ENCODE results near the gene TGM2.

DNA sequence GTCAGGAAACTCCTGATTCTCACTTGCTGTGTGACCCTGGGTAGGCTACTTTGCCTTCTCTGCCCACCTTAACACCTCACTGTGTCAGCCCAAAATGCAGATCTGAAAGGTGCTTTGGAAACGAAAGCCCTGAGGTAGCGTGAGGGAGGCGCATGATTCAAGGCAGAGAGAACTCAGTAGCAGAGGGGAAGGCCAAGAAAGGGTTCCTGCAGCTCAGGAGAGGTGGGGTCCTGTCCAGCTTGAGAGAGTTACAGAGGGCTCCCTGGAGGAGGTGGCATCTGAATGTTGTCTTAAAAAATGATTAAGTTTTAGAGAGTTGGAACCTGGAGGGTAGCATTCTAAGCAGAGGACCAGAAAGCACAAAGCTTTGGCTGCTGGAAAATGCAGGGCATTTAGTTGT is 13.6 kb downstream of the TGM2 start:
- TF ChIP-seq EP300 (IDR thresholded peaks at IDR 0.05) (no peak), POLR2A (IDR thresholded peaks at IDR 0.05) (no peak)
